ENCODE results near the gene GON7.
A peak's percentile ranks its signal among the peaks of the same experiment; 100 is the strongest.

GON7 gene

DNA sequence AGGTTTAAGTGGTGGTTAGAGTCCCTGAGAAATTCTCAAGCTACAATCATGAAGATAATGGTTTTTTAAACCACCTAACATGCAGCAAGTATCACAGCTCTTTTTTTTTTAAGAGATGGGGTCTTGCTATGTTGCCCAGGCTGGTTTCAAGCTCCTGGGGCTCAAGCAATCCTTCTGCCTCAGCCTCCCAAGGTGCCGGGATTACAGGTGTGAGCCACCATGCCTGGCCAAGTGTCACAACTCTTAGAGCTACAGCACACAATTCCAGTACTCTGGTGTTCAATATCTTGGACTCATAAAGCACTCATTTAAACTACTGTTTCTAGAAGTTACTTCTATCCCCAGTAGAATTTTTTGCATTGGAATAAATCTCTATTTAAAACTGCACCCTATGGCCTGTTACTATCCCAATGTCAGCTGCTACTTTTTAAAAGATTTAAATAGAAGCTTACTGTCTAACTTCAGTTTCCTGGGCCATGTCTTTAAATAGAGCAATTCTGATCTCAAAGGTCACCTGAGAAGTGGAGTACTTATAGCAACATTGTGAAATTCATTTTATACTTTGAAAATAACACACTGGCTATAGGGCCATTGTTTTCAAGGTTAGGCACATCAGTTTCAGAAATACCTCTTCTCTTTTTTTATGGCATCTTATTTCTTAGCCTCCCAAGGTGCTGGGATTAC, 11.4 kb downstream of the GON7 start:
- H3K27ac ChIP-seq, result no peak overlapping the region
- no peak for TF ChIP-seq ZFX (IDR thresholded peaks at IDR 0.05)
- TF ChIP-seq, protein P1, sequence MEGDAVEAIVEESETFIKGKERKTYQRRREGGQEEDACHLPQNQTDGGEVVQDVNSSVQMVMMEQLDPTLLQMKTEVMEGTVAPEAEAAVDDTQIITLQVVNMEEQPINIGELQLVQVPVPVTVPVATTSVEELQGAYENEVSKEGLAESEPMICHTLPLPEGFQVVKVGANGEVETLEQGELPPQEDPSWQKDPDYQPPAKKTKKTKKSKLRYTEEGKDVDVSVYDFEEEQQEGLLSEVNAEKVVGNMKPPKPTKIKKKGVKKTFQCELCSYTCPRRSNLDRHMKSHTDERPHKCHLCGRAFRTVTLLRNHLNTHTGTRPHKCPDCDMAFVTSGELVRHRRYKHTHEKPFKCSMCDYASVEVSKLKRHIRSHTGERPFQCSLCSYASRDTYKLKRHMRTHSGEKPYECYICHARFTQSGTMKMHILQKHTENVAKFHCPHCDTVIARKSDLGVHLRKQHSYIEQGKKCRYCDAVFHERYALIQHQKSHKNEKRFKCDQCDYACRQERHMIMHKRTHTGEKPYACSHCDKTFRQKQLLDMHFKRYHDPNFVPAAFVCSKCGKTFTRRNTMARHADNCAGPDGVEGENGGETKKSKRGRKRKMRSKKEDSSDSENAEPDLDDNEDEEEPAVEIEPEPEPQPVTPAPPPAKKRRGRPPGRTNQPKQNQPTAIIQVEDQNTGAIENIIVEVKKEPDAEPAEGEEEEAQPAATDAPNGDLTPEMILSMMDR (conservative IDR thresholded peaks at IDR 0.05), result no peak

DNA sequence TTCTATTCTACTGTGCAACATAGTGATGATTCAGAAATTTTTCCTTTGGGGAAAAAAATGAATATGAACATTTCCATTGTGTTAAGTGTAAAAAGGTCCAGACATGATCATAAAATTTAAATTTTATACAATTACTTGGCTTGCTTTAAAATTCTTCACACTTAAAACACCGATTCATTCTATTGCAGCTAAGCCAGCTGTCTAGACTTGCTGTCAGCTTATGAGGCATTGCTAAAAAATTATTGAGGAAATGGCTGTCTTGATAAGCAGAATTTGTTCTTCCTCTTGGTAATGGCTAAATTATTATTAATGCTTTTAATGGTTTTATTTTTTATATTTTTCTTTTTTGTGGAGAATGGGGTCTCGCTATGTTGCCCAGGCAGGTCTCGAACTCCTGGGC, 19.9 kb downstream of the GON7 start:
- no peak overlapping the region for H3K27ac ChIP-seq
- TF ChIP-seq, protein P1 (conservative IDR thresholded peaks at IDR 0.05), result no peak
- no peak for TF ChIP-seq ZFX (IDR thresholded peaks at IDR 0.05)

DNA sequence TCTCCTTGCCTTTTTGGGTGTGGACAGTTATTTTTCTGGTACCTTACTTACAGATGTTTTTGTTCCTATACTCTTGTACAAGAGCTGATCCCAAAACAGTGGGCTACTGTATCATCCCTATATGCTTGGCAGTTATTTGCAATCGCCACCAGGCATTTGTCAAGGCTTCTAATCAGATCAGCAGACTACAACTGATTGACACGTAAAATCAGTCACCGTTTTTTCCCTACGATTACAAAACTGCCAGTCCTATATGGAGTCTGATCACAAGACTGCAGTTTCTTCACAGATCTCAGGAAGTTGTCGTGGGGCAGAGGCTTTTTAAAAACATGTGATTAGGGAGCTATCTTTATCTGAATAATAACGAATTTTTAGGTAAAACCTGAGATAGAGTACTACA, 20.4 kb downstream of the GON7 start:
- peak overlapping the region; percentile 95; the same call in 1 of the 2 replicates for H3K27ac ChIP-seq
- TF ChIP-seq, protein P1 (conservative IDR thresholded peaks at IDR 0.05), result no peak
- no peak for TF ChIP-seq ZFX (IDR thresholded peaks at IDR 0.05)

DNA sequence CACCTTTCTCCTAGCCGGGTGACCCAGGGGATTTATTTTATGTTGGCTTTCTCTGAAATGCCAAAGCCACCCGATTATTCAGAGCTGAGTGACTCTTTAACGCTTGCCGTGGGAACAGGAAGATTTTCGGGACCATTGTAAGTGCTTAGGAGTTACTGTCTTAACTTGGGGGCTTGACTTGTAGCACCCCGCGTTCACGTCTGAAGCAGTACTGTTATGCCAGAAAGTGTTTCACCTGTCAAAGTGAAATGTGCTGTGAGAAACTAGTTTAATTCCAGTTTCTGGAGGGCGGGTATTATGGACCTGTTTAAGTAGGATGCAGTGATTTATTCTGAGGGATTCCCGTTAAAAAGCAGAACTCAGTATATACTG, 21.5 kb downstream of the GON7 start:
- peak overlapping the region; percentile 95 for H3K27ac ChIP-seq

DNA sequence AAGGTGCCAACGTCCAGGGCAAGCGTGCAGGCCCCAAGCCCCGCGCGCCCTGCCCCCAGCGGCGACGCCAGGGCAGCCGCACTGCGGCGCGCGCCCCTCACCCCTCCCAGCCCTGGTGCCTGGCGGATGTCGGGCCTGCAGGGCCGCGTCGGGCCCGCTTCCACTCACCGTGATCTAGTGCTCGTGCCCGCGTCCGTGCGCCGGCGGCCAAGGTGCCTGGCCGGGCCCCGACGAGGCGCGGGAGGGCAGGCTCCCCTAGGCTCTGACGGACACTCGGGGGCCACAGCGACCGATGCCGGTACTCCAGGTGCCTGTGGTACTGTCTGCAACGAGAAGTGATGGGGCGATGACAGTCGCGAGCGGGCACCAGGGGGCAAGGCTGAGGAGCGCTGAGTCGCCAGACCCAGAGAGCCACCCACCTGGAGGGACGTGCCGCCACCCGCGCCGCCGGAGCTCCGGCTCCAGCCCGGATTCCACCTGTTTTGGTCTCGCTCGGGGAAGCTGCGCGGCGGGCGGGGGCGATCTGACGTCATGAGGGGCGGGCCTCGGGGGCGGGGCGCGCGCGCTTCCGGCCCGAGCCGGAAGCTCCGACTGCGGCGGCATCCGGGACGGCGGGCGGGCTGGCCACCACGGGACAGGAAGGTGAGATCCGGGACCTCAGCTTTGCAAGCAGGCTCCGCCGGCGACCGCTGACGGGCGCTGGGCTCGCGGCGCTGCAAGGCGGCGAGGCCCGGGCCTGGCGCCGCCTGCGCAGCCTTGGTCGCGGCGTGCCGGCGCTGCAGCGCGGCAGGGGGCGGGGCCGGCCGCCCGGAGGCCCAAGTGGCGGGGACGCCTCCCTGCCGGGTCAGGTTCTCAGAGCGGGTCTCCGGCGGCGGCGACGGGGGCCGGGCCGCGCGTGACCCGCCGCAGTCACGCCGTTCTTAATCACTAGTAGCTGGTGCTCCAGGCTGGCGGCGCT, 22.2 kb downstream of the GON7 start, which contains the start of the genes LYSET and MOAP1:
Gene LYSET, plus strand, starts transcription at position 927 of the 958 bp plus-strand sequence. CDS start 89 bp downstream, outside the sequence.
Gene MOAP1, minus strand, starts transcription at position 507 of the 958 bp plus-strand sequence. CDS start 655 bp downstream, outside the sequence.
- peak within 1 kb of the TSS; percentile 95 for H3K27ac ChIP-seq
- peak; percentile 97 for TF ChIP-seq ZFX (IDR thresholded peaks at IDR 0.05)
- TF ChIP-seq, protein P1 (conservative IDR thresholded peaks at IDR 0.05), result peak; percentile 49

More for the DNA sequence above, 21.5 kb downstream of the GON7 start:
- TF ChIP-seq, protein P1 (conservative IDR thresholded peaks at IDR 0.05), result no peak
- TF ChIP-seq ZFX (IDR thresholded peaks at IDR 0.05), result no peak

DNA sequence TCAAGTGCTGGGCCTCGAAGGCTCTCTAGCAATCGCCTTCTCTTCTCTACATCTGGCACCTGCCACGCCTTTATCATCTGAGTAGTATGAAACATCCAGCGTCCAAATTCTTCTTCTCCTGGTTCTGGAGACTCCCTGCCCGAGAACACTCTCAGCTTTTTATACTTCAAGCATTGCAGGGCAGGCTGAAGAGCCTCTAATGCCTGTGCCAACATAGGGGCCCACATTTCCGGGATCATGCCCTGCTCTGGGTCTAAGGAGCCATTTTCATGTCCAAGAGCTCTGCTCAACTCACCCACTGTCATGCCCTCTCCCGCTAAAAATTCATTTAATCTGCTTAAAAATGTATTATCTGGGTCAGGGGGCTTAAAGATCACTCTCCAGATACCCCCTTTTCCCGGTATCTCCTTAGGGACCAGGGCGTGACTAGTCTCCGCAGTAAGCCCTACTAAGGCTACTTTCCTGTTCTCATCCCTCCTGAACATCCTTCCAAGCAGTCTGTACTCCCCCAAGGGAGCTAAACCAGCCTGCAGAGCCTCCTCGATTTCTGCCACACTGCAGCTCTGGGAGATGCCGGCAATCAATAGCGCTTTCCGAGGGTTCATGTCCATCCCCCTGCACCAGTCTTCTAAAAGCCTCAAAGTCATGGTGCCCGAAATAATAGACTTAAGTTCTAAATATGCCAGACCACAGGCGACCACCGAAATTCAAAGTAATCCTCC, 23.1 kb downstream of the GON7 start:
- H3K27ac ChIP-seq, result peak overlapping the region; percentile 95
- TF ChIP-seq, protein P1 (conservative IDR thresholded peaks at IDR 0.05), result no peak
- no peak for TF ChIP-seq ZFX (IDR thresholded peaks at IDR 0.05)
